ENCODE results near the gene RFX7.

GRCh38 chr15:56211064-56211463 is 32.6 kb downstream of the RFX7 start:
- TF ChIP-seq EZH2 (IDR thresholded peaks at IDR 0.05; ENCODE audit: insufficient read depth, poor library complexity, severe bottlenecking) = no peak
- no peak for TF ChIP-seq EZH2phosphoT487 (IDR thresholded peaks at IDR 0.05; ENCODE audit: insufficient read depth, low read depth)
